ENCODE results near the gene WIPI1.
A peak's percentile ranks its signal among the peaks of the same experiment; 100 is the strongest.

Gene WIPI1

GRCh38 chr17:68401288-68401687 lies 56.0 kb downstream of the WIPI1 start:
- Histone ChIP-seq H3K27ac (replicated peaks) (no peak overlapping the region), H3K27me3 (ENCODE audit: insufficient read depth, poor library complexity, severe bottlenecking) (no peaks in the 10 kb centered on the region), H3K4me3 (replicated peaks; ENCODE audit: insufficient read depth, low read length) (no peak overlapping the region)
- TF ChIP-seq GABPA (IDR thresholded peaks at IDR 0.05; ENCODE audit: low read depth) = no peak
- TF ChIP-seq REST (IDR thresholded peaks at IDR 0.05; ENCODE audit: insufficient replicate concordance, low read depth) = no peak
- no peak for TF ChIP-seq CTCF (IDR thresholded peaks at IDR 0.05; ENCODE audit: insufficient read depth, low read length)
- TF ChIP-seq POLR2AphosphoS5 (IDR thresholded peaks at IDR 0.05; ENCODE audit: low read depth) = no peak
- TF ChIP-seq SPI1 (IDR thresholded peaks at IDR 0.05; ENCODE audit: borderline replicate concordance, low read depth) = no peak
- DNase-seq (ENCODE audit: low read depth in 1 of 2, low spot score in 1 of 2) = no peak

- no peak overlapping the region for H3K27ac ChIP-seq (replicated peaks)
- no peaks in the 10 kb centered on the region for H3K27me3 ChIP-seq (ENCODE audit: insufficient read depth, poor library complexity, severe bottlenecking)
- no peak overlapping the region for H3K4me3 ChIP-seq (replicated peaks; ENCODE audit: insufficient read depth, low read length)
- TF ChIP-seq POLR2AphosphoS5 (IDR thresholded peaks at IDR 0.05; ENCODE audit: low read depth) (no peak), CTCF (IDR thresholded peaks at IDR 0.05; ENCODE audit: insufficient read depth, low read length) (no peak), SPI1 (IDR thresholded peaks at IDR 0.05; ENCODE audit: borderline replicate concordance, low read depth) (no peak), GABPA (IDR thresholded peaks at IDR 0.05; ENCODE audit: low read depth) (no peak), REST (IDR thresholded peaks at IDR 0.05; ENCODE audit: insufficient replicate concordance, low read depth) (no peak)
- no peak for DNase-seq (ENCODE audit: low read depth in 1 of 2, low spot score in 1 of 2)
These were observed 56.9 kb downstream of the WIPI1 start for GRCh38 chr17:68400404-68400735.

- no peak for TF ChIP-seq CTCF (IDR thresholded peaks at IDR 0.05; ENCODE audit: insufficient read depth, low read length)
- TF ChIP-seq GABPA (IDR thresholded peaks at IDR 0.05; ENCODE audit: low read depth) = no peak
- TF ChIP-seq SPI1 (IDR thresholded peaks at IDR 0.05; ENCODE audit: borderline replicate concordance, low read depth) = no peak
- no peak for TF ChIP-seq POLR2AphosphoS5 (IDR thresholded peaks at IDR 0.05; ENCODE audit: low read depth)
- TF ChIP-seq REST (IDR thresholded peaks at IDR 0.05; ENCODE audit: insufficient replicate concordance, low read depth) = no peak
- no peaks in the 10 kb centered on the region for H3K27me3 ChIP-seq (ENCODE audit: insufficient read depth, poor library complexity, severe bottlenecking)
- H3K4me3 ChIP-seq (replicated peaks; ENCODE audit: insufficient read depth, low read length) = no peak overlapping the region
- no peak overlapping the region for H3K27ac ChIP-seq (replicated peaks)
- peak in 1 of 2 experiments; percentile 28 for DNase-seq (ENCODE audit: low read depth in 1 of 2, low spot score in 1 of 2)
These were observed 57.5 kb downstream of the WIPI1 start for GRCh38 chr17:68399638-68400403.

Data from HL-60 (cell line).